Endothelial cell (in vitro differentiated cells): ENCODE data around the gene LEF1. TPM values are rescaled to one million over a fixed set of nuclear protein-coding genes. Genes with fewer than 3 reads are reported as not detected.

Experiments used
- DNase-seq: peaks from one replicate; pipeline ENCODE4 v3.0.0; 2021; ENCODE audit warnings: low spot score
- H3K27ac Mint-ChIP-seq: one replicate; pipeline ENCODE4 v1.8.0; 2021; ENCODE audit warnings: mixed read lengths, inconsistent platforms; ENCODE audit not compliant: unreplicated experiment
- H3K27me3 Mint-ChIP-seq: one replicate; pipeline ENCODE4 v1.8.0; 2021; ENCODE audit warnings: mild to moderate bottlenecking, moderate library complexity, mixed read lengths, inconsistent platforms; ENCODE audit not compliant: unreplicated experiment
- H3K36me3 Mint-ChIP-seq: one replicate; pipeline ENCODE4 v1.8.0; 2021; ENCODE audit warnings: mild to moderate bottlenecking, low read depth, mixed read lengths, inconsistent platforms; ENCODE audit not compliant: unreplicated experiment
- H3K4me1 Mint-ChIP-seq: one replicate; pipeline ENCODE4 v1.8.0; 2021; ENCODE audit warnings: mild to moderate bottlenecking, mixed read lengths, inconsistent platforms; ENCODE audit not compliant: unreplicated experiment
- H3K4me3 Mint-ChIP-seq: one replicate; pipeline ENCODE4 v1.8.0; 2021; ENCODE audit warnings: mild to moderate bottlenecking, mixed read lengths, inconsistent platforms; ENCODE audit not compliant: unreplicated experiment
- H3K9me3 Mint-ChIP-seq: one replicate; pipeline ENCODE4 v1.8.0; 2021; ENCODE audit warnings: mixed read lengths, inconsistent platforms; ENCODE audit not compliant: unreplicated experiment
- total RNA-seq: library from RNA; stranded (reverse); fragmentation: NEBNext Ultra II Directional; extraction: Animal tissue kit (Norgen Biotek cat#: 25700); gene quantifications from one replicate; pipeline ENCODE4 v1.2.1, GENCODE V29; 2021; ENCODE audit not compliant: unreplicated experiment
- TF ChIP-seq, protein P1 (sequence below): fragments of 200-600 bp; sonication (generic); IDR thresholded peaks from one replicate; pipeline ENCODE4 v1.5.0; 2021; ENCODE audit warnings: antibody characterized with exemption; ENCODE audit not compliant: unreplicated experiment

Gene LEF1
- total RNA-seq, 1 donor from 2014 or later: 15.9 TPM

DNA sequence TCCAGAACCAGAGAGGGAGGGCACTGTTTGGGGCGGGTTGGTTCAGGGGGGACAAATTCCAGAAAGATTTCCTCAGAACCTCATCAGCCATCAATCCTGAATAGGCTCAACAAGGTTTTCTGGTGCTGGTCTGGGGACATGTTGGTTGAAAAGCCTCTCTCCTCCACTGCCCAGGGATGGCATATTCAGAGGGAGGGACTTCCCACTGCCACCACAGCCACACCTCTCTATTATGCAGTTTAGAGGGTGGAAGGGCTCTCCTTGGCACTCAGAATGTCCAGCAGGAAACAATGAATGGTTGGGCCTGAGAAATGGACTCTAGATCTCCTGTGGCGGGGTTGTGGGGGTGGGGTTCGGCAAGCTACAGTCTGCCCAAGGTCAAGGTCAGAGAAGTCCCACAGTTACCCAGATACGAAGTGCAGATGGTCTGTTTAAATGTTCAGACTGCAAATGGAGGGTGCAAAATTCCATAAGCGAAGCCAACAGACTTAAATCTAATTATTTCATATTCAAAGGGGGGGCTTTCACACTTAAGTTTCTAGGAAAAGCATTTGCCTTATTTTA lies 70.7 kb downstream of the LEF1 start:
- H3K9me3 Mint-ChIP-seq: no peaks in the 10 kb centered on the region
- H3K4me3 Mint-ChIP-seq: no peak overlapping the region
- no peak for DNase-seq
- H3K27me3 Mint-ChIP-seq: no peaks in the 10 kb centered on the region
- TF ChIP-seq, protein P1, sequence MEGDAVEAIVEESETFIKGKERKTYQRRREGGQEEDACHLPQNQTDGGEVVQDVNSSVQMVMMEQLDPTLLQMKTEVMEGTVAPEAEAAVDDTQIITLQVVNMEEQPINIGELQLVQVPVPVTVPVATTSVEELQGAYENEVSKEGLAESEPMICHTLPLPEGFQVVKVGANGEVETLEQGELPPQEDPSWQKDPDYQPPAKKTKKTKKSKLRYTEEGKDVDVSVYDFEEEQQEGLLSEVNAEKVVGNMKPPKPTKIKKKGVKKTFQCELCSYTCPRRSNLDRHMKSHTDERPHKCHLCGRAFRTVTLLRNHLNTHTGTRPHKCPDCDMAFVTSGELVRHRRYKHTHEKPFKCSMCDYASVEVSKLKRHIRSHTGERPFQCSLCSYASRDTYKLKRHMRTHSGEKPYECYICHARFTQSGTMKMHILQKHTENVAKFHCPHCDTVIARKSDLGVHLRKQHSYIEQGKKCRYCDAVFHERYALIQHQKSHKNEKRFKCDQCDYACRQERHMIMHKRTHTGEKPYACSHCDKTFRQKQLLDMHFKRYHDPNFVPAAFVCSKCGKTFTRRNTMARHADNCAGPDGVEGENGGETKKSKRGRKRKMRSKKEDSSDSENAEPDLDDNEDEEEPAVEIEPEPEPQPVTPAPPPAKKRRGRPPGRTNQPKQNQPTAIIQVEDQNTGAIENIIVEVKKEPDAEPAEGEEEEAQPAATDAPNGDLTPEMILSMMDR: no peak
- no peak overlapping the region for H3K27ac Mint-ChIP-seq
- H3K4me1 Mint-ChIP-seq: peaks cover 4% of the 10 kb centered on the region
- no peaks in the 10 kb centered on the region for H3K36me3 Mint-ChIP-seq

DNA sequence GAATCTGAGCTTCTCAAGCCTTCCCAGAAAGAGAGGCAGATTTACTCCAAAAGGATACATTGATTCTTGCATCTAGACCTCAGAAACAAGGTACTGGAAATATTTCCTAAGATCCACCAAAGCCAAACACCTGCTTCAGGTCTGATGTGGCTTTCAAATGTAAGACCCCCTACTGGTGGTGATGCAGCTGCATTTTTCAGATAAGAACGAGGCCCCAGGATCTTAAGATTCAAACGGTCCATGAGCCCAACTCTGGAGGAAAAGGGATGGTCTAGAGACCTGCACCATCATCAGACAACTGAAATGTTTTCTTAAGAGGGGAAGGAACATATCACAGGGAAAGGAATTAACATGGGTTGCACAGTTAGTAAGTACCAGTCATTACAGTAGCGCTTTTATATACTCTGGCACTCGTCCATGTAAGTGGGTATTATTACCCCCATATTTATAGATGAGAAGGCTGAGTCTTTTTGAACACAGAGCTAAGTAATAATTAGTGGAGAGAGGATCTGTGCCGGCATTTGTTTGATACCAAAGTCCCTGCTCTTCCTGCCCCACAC lies 73.7 kb downstream of the LEF1 start:
- Mint-ChIP-seq H3K27me3 (no peaks in the 10 kb centered on the region), H3K27ac (no peak overlapping the region), H3K4me1 (peaks cover 4% of the 10 kb centered on the region), H3K36me3 (no peaks in the 10 kb centered on the region), H3K4me3 (no peak overlapping the region), H3K9me3 (no peaks in the 10 kb centered on the region)
- no peak for DNase-seq
- TF ChIP-seq, protein P1: peak; percentile 18

DNA sequence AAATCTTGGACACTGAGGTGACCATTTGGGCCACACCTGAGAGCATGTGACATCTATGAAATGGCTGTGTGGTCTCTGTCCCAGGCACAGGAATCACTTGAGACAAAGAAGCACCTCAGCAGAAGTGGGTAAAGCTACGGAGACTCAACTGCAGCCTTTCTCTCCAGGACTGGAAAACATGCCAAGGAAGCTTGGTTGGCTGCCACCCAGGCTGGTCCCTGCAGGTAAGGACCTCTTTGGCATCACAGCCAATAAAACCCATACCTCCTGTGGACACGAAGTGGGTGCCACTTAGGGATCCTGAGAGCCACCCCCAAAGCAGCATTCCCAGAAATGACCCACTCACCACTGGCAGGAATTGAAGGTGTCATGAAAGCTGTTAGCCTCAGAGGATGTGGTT lies 74.6 kb downstream of the LEF1 start:
- Mint-ChIP-seq H3K36me3 (no peaks in the 10 kb centered on the region), H3K9me3 (no peaks in the 10 kb centered on the region), H3K27ac (no peak overlapping the region), H3K4me1 (peaks cover 4% of the 10 kb centered on the region), H3K4me3 (no peak overlapping the region), H3K27me3 (no peaks in the 10 kb centered on the region)
- no peak for DNase-seq
- TF ChIP-seq, protein P1: no peak

DNA sequence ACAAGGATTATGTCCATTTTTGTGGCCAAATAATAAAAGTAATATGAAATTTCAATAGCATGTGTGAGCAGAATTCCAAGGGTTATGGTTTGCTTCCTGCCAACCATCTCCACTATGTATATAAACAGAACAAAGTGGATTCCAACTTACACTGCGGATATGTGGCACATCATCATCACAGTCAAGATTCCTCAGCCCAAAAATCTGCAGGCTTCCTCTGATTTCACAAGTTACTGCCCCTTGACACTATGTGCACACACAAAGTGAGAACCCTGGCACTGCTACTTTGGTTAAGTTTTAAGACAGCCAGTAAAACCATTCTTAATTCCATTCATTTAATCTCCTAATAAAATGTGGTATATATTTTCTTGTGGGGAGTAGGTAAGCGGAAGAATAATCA lies 76.4 kb downstream of the LEF1 start:
- Mint-ChIP-seq H3K27me3 (no peaks in the 10 kb centered on the region), H3K27ac (no peak overlapping the region), H3K4me1 (peaks cover 4% of the 10 kb centered on the region)

More for the DNA sequence above, 76.4 kb downstream of the LEF1 start:
- H3K4me3 Mint-ChIP-seq: no peak overlapping the region
- H3K36me3 Mint-ChIP-seq: no peaks in the 10 kb centered on the region
- TF ChIP-seq, protein P1: no peak
- no peaks in the 10 kb centered on the region for H3K9me3 Mint-ChIP-seq
- DNase-seq: no peak
